ENCODE results near the gene C22orf23. TPM values are rescaled to one million over a fixed set of nuclear protein-coding genes. Genes with fewer than 3 reads are reported as not detected.

Gene C22orf23
- total RNA-seq, 1 donor from 2014 or later: 0.54 TPM

DNA sequence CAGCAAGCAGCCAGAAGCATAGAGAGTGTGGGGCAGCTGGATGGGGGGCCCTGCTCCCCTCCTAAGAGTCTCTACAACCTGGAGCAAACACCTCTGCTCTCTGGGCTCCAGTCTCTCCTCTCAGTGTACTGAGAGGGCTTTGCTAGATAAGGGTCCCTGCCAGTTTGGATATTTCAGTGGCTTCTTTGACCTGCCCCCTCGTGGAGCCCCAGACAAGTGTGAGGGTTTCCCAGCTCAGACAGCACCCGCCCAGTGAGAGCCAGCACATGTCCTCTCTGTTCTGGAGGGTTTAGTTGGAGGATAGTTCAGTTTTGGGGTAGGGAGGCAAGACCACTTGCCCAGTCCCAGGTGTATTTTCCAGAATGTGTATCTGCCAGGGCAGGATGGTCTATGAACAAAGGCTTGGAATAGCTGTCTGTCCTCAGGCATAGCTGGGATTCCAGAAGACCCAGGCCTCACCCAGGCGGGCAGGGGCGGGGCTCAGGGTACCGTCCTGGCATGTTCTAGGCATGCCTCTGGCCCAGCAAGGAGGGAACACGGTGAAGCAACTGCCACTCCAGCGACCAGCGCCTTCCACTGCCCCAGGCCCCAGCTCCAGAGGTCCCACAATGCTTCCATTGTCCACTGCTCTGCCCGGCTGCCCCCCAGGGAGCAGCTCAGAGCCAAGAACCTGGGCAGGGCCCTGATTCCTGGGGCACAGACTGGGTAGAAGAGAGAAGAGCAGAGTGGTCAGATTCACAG, 54.8 kb downstream of the C22orf23 start:
- Mint-ChIP-seq H3K27me3 (ENCODE audit: unreplicated experiment) (peaks cover 3% of the 10 kb centered on the region), H3K27ac (ENCODE audit: unreplicated experiment) (peak overlapping the region; percentile 52), H3K4me1 (ENCODE audit: unreplicated experiment) (peaks cover 60% of the 10 kb centered on the region), H3K36me3 (ENCODE audit: low read depth, unreplicated experiment) (peaks cover 3% of the 10 kb centered on the region), H3K4me3 (ENCODE audit: unreplicated experiment) (no peak overlapping the region), H3K9me3 (ENCODE audit: unreplicated experiment) (no peaks in the 10 kb centered on the region)
- no peak for DNase-seq (ENCODE audit: low spot score)
- TF ChIP-seq, protein P1, sequence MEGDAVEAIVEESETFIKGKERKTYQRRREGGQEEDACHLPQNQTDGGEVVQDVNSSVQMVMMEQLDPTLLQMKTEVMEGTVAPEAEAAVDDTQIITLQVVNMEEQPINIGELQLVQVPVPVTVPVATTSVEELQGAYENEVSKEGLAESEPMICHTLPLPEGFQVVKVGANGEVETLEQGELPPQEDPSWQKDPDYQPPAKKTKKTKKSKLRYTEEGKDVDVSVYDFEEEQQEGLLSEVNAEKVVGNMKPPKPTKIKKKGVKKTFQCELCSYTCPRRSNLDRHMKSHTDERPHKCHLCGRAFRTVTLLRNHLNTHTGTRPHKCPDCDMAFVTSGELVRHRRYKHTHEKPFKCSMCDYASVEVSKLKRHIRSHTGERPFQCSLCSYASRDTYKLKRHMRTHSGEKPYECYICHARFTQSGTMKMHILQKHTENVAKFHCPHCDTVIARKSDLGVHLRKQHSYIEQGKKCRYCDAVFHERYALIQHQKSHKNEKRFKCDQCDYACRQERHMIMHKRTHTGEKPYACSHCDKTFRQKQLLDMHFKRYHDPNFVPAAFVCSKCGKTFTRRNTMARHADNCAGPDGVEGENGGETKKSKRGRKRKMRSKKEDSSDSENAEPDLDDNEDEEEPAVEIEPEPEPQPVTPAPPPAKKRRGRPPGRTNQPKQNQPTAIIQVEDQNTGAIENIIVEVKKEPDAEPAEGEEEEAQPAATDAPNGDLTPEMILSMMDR (IDR thresholded peaks at IDR 0.05; ENCODE audit: unreplicated experiment): no peak

DNA sequence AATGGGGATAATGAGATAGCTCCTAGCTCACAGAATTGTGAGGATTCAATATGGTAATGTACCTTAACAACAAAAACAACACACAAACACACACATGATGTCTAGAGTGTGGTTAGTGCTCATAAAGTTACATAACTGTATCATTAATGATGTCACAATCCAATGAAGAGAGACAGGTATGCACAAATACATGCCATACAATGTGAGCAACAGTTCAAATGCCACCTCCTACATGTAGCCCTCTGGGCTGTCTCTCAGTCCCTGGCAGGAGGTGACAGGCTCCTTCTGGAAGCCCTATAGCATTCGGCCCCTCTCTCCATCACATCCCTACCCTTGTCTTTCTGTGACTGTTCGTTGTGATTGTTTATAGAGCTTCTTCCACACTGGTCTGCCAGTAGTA, 55.6 kb downstream of the C22orf23 start:
- H3K4me1 Mint-ChIP-seq (ENCODE audit: unreplicated experiment): peaks cover 68% of the 10 kb centered on the region
- H3K4me3 Mint-ChIP-seq (ENCODE audit: unreplicated experiment): no peak overlapping the region
- H3K27ac Mint-ChIP-seq (ENCODE audit: unreplicated experiment): peak overlapping the region; percentile 89

GRCh38 chr22:37896939-37897338, 56.5 kb downstream of the C22orf23 start:
- Mint-ChIP-seq H3K4me3 (ENCODE audit: unreplicated experiment) (no peak overlapping the region), H3K9me3 (ENCODE audit: unreplicated experiment) (no peaks in the 10 kb centered on the region), H3K4me1 (ENCODE audit: unreplicated experiment) (peaks cover 68% of the 10 kb centered on the region), H3K36me3 (ENCODE audit: low read depth, unreplicated experiment) (peaks cover 5% of the 10 kb centered on the region), H3K27ac (ENCODE audit: unreplicated experiment) (peak overlapping the region; percentile 92), H3K27me3 (ENCODE audit: unreplicated experiment) (peaks cover 3% of the 10 kb centered on the region)
- no peak for DNase-seq (ENCODE audit: low spot score)
- TF ChIP-seq, protein P1 (IDR thresholded peaks at IDR 0.05; ENCODE audit: unreplicated experiment): no peak

More for the DNA sequence above, 55.6 kb downstream of the C22orf23 start:
- TF ChIP-seq, protein P1 (IDR thresholded peaks at IDR 0.05; ENCODE audit: unreplicated experiment): no peak
- Mint-ChIP-seq H3K36me3 (ENCODE audit: low read depth, unreplicated experiment) (peaks cover 4% of the 10 kb centered on the region), H3K9me3 (ENCODE audit: unreplicated experiment) (no peaks in the 10 kb centered on the region), H3K27me3 (ENCODE audit: unreplicated experiment) (peaks cover 3% of the 10 kb centered on the region)
- DNase-seq (ENCODE audit: low spot score): no peak

DNA sequence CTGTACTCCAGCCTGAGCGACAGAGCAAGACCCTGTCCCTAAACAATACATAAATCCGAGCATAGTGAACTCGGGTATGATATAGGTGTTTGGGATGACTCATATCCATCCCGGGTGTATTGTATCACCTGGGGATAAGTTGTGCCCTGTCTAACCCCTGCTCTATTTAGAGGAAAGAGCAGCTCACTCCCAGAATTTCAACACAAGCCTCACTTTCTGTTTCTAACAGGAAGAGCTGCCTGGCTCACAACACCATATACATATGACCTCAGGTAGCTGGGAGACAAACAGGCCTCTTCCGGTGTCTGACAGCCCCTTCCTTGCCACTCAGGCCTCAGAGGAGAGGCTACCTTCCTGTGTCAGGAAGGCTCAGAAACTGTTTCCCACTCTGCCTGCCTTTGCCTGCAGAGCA, 57.2 kb downstream of the C22orf23 start:
- Mint-ChIP-seq H3K36me3 (ENCODE audit: low read depth, unreplicated experiment) (peaks cover 9% of the 10 kb centered on the region), H3K4me3 (ENCODE audit: unreplicated experiment) (no peak overlapping the region), H3K4me1 (ENCODE audit: unreplicated experiment) (peaks cover 65% of the 10 kb centered on the region), H3K27me3 (ENCODE audit: unreplicated experiment) (peaks cover 3% of the 10 kb centered on the region), H3K27ac (ENCODE audit: unreplicated experiment) (peak overlapping the region; percentile 92), H3K9me3 (ENCODE audit: unreplicated experiment) (no peaks in the 10 kb centered on the region)
- DNase-seq (ENCODE audit: low spot score): peak; percentile 48
- TF ChIP-seq, protein P1 (IDR thresholded peaks at IDR 0.05; ENCODE audit: unreplicated experiment): no peak

DNA sequence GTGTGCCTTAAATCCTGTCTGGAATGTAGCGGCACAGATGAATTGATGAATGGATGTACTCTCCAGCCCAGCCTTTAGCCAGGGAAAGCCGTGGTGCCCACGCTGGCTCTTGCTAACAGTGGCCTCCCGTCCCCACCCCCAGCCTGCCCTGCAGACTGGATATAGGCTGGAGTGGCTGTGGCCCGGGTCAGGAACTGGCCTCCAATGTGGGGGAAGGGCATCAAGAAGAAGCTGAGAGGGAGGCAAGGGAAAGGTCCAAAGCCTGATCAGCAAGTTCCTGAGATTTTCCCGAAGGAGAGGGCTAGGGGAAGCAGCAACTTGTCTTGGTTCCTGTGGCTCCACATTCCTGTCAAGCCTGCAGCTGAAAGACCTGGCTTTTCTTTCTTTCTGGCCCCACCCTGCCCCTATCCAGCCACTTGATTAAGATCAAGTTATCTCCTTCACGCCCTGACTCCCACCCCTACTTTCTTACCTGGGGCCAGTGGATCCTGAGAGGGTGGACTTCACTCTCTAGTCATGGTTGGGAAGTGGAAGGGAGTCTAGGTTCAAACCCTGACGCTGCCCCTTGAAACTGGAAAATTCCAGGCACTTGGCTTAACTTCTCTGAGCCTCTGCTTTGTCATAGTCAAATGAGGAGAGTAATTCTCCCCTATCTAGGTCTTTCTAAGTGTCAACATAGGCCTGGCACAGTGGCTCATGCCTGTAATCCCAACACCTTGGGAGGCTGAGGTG, 58.3 kb downstream of the C22orf23 start:
- DNase-seq (ENCODE audit: low spot score): peak; percentile 48

More for the DNA sequence above, 58.3 kb downstream of the C22orf23 start:
- Mint-ChIP-seq H3K9me3 (ENCODE audit: unreplicated experiment) (no peaks in the 10 kb centered on the region), H3K4me3 (ENCODE audit: unreplicated experiment) (no peak overlapping the region), H3K27me3 (ENCODE audit: unreplicated experiment) (peaks cover 3% of the 10 kb centered on the region), H3K36me3 (ENCODE audit: low read depth, unreplicated experiment) (peaks cover 9% of the 10 kb centered on the region), H3K27ac (ENCODE audit: unreplicated experiment) (peak overlapping the region; percentile 98), H3K4me1 (ENCODE audit: unreplicated experiment) (peaks cover 63% of the 10 kb centered on the region)
- TF ChIP-seq, protein P1 (IDR thresholded peaks at IDR 0.05; ENCODE audit: unreplicated experiment): no peak
